Lower leg skin (tissue), 3 donors: Measurements from ENCODE around the gene DUOXA2.

ENCODE experiments used
- CTCF ChIP-seq, 3 donors: fragments of 450-650 bp; IDR thresholded peaks; one replicate each; pipeline ENCODE4 v1.5.1; 2016; ENCODE audit warnings: antibody characterized with exemption in 3 of 3, mild to moderate bottlenecking in 3 of 3, moderate library complexity in 2 of 3
- POLR2A ChIP-seq, 2 donors: fragments of 450-650 bp; IDR thresholded peaks; one replicate each; pipeline ENCODE4 v1.6.1; 2016 to 2017; ENCODE audit warnings: antibody characterized with exemption in 2 of 2, mild to moderate bottlenecking in 1 of 2, moderate library complexity in 1 of 2

- no peak for TF ChIP-seq CTCF (IDR thresholded peaks at IDR 0.05)
- no peak for TF ChIP-seq POLR2A (IDR thresholded peaks at IDR 0.05)
These were observed 25.6 kb downstream of the DUOXA2 start for GRCh38 chr15:45139770-45140169.
